Stomach (tissue), 4 donors: ENCODE results near the gene CDK13.

Source experiments
- EP300 ChIP-seq: sonication (generic); formaldehyde crosslinking; IDR thresholded peaks from one replicate; pipeline ENCODE4 v1.6.1; 2017; ENCODE audit warnings: antibody characterized with exemption
- POLR2A ChIP-seq, 4 donors: fragments of 450-650 bp; IDR thresholded peaks; one replicate each; pipeline ENCODE4 v1.6.1; 2016; ENCODE audit warnings: antibody characterized with exemption in 4 of 4, control low read depth in 2 of 4, mild to moderate bottlenecking in 1 of 4, moderate library complexity in 1 of 4
- POLR2AphosphoS5 ChIP-seq, 3 donors: sonication (generic); formaldehyde crosslinking; IDR thresholded peaks; one replicate each; pipeline ENCODE4 v1.6.1; 2016; ENCODE audit warnings: antibody characterized with exemption in 3 of 3
- TF ChIP-seq, protein P1 (sequence below), 7 experiments: fragments of 450-650 bp in 4 of 7; fragments of 200-600 bp in 3 of 7; sonication (generic) in 3 of 7; IDR thresholded peaks; one replicate each; pipeline ENCODE4 v1.5.1; 2016 to 2019; ENCODE audit warnings: antibody characterized with exemption in 7 of 7, control low read depth in 2 of 7, mild to moderate bottlenecking in 1 of 7

DNA sequence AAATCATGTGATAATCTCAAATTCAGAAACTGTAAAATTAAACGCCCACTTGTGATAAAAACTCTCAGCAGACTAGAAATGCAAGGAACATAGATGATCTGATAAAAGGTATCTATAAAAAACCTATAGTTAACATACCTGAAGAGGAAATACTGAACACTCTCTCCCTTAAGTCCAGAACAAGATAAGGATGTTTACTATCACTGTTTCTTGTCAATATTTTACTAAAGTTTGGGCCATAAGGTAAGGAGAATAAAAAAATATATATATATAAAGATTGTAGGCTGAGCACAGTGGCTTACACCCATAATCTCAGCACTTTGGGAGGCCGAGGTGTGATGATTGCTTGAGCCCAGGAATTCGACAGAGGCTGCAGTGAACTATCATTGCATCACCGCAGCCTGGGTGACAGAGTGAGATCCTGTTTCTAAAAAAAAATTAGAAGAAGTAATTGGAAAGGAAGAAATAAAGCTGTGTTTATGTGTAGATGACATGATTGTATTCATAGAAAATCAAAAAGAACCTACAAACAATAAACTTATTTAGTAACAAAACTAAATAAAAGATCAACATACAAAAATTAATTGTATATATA, 155.9 kb downstream of the CDK13 start:
- TF ChIP-seq, protein P1, sequence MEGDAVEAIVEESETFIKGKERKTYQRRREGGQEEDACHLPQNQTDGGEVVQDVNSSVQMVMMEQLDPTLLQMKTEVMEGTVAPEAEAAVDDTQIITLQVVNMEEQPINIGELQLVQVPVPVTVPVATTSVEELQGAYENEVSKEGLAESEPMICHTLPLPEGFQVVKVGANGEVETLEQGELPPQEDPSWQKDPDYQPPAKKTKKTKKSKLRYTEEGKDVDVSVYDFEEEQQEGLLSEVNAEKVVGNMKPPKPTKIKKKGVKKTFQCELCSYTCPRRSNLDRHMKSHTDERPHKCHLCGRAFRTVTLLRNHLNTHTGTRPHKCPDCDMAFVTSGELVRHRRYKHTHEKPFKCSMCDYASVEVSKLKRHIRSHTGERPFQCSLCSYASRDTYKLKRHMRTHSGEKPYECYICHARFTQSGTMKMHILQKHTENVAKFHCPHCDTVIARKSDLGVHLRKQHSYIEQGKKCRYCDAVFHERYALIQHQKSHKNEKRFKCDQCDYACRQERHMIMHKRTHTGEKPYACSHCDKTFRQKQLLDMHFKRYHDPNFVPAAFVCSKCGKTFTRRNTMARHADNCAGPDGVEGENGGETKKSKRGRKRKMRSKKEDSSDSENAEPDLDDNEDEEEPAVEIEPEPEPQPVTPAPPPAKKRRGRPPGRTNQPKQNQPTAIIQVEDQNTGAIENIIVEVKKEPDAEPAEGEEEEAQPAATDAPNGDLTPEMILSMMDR (IDR thresholded peaks at IDR 0.05) = no peak
- no peak for TF ChIP-seq POLR2AphosphoS5 (IDR thresholded peaks at IDR 0.05)
- TF ChIP-seq POLR2A (IDR thresholded peaks at IDR 0.05) = no peak
- TF ChIP-seq EP300 = no peak
